22Rv1 (cell line): Measurements from ENCODE around the gene PTPN12.

Experiments used
- ZFX ChIP-seq: fragments of 450-650 bp; IDR thresholded peaks from 2 replicates; pipeline ENCODE4 v1.6.1; 2017; ENCODE audit warnings: antibody characterized with exemption, borderline replicate concordance
- TF ChIP-seq, protein P1 (sequence below): fragments of 450-650 bp; IDR thresholded peaks from 2 replicates; pipeline ENCODE4 v1.5.1; 2017; ENCODE audit warnings: mild to moderate bottlenecking

DNA sequence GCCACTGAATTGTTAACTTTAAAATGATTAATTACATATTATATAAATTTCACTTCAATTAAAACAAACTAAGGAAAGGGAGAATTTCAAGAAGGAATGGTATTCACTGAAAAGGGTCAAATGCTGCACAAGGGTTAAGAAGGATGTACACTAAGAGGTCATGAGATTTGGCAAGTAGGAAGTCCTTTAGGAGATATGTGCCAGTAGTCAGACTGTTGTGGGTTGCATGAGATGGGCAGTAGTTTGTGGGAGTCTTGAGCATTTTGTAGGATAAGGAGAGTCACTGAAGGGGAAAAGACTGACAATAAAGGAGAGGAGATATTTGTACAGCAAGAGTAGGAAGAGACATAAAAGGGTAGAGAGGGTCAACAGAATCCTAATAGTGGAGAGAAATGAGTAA lies 12.4 kb upstream of the PTPN12 start:
- TF ChIP-seq, protein P1, sequence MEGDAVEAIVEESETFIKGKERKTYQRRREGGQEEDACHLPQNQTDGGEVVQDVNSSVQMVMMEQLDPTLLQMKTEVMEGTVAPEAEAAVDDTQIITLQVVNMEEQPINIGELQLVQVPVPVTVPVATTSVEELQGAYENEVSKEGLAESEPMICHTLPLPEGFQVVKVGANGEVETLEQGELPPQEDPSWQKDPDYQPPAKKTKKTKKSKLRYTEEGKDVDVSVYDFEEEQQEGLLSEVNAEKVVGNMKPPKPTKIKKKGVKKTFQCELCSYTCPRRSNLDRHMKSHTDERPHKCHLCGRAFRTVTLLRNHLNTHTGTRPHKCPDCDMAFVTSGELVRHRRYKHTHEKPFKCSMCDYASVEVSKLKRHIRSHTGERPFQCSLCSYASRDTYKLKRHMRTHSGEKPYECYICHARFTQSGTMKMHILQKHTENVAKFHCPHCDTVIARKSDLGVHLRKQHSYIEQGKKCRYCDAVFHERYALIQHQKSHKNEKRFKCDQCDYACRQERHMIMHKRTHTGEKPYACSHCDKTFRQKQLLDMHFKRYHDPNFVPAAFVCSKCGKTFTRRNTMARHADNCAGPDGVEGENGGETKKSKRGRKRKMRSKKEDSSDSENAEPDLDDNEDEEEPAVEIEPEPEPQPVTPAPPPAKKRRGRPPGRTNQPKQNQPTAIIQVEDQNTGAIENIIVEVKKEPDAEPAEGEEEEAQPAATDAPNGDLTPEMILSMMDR: no peak
- TF ChIP-seq ZFX: no peak
